Activated B cell treated with CpG ODN at 0.5 μM for 24 hours (primary cell): ENCODE data around the gene CTNNB1. TPM values are rescaled to one million over a fixed set of nuclear protein-coding genes. Genes with fewer than 3 reads are reported as not detected.

ENCODE experiments used
- ATAC-seq: fragments of 200-7000 bp; cut with Tn5 transposase; one replicate; pipeline ENCODE4 v1.10.0; 2021; ENCODE audit warnings: low read depth, mild to moderate bottlenecking, moderate library complexity
- CTCF ChIA-PET: fragments of 350-600 bp; sonication (Branson Sonifier 250); formaldehyde crosslinking; loops from one replicate; lab custom pipeline; 2021; ENCODE audit warnings: antibody characterized with exemption; lab: Charles Lee
- POLR2A ChIA-PET: fragments of 350-600 bp; sonication (Branson Sonifier 250); formaldehyde crosslinking; loops from one replicate; lab custom pipeline; 2021; ENCODE audit warnings: antibody characterized with exemption; lab: Charles Lee
- DNase-seq: peaks from one replicate; pipeline ENCODE4 v3.0.0; 2022
- H3K27ac Mint-ChIP-seq: one replicate; pipeline ENCODE4 v1.8.0; 2020; ENCODE audit warnings: mixed read lengths
- H3K27me3 Mint-ChIP-seq: one replicate; pipeline ENCODE4 v1.8.0; 2021; ENCODE audit warnings: mixed read lengths
- H3K36me3 Mint-ChIP-seq: one replicate; pipeline ENCODE4 v1.8.0; 2021; ENCODE audit warnings: low read depth, mixed read lengths
- H3K4me1 Mint-ChIP-seq: one replicate; pipeline ENCODE4 v1.8.0; 2021; ENCODE audit warnings: mixed read lengths
- H3K4me3 Mint-ChIP-seq: one replicate; pipeline ENCODE4 v1.8.0; 2020; ENCODE audit warnings: mild to moderate bottlenecking, mixed read lengths
- H3K9me3 Mint-ChIP-seq: one replicate; pipeline ENCODE4 v1.8.0; 2020; ENCODE audit warnings: mixed read lengths
- intact Hi-C: fragments of 100-400 bp; cut with micrococcal nuclease; formaldehyde crosslinking; loops from one replicate; pipeline ENCODE4 v1.15.1; 2024
- total RNA-seq: library from RNA; stranded (reverse); gene quantifications from 2 replicates; pipeline ENCODE4 v1.2.3, GENCODE V29; 2022
- TF ChIP-seq, protein P1 (sequence below): fragments of 200-600 bp; IDR thresholded peaks from one replicate; pipeline ENCODE4 v1.8.0; 2022; ENCODE audit warnings: antibody characterized with exemption, mild to moderate bottlenecking

Gene CTNNB1
- total RNA-seq, 1 donor from 2014 or later: 164 TPM

DNA sequence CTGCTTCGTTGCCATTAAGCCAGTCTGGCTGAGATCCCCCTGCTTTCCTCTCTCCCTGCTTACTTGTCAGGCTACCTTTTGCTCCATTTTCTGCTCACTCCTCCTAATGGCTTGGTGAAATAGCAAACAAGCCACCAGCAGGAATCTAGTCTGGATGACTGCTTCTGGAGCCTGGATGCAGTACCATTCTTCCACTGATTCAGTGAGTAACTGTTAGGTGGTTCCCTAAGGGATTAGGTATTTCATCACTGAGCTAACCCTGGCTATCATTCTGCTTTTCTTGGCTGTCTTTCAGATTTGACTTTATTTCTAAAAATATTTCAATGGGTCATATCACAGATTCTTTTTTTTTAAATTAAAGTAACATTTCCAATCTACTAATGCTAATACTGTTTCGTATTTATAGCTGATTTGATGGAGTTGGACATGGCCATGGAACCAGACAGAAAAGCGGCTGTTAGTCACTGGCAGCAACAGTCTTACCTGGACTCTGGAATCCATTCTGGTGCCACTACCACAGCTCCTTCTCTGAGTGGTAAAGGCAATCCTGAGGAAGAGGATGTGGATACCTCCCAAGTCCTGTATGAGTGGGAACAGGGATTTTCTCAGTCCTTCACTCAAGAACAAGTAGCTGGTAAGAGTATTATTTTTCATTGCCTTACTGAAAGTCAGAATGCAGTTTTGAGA, 25.0 kb downstream of the CTNNB1 start:
- TF ChIP-seq, protein P1, sequence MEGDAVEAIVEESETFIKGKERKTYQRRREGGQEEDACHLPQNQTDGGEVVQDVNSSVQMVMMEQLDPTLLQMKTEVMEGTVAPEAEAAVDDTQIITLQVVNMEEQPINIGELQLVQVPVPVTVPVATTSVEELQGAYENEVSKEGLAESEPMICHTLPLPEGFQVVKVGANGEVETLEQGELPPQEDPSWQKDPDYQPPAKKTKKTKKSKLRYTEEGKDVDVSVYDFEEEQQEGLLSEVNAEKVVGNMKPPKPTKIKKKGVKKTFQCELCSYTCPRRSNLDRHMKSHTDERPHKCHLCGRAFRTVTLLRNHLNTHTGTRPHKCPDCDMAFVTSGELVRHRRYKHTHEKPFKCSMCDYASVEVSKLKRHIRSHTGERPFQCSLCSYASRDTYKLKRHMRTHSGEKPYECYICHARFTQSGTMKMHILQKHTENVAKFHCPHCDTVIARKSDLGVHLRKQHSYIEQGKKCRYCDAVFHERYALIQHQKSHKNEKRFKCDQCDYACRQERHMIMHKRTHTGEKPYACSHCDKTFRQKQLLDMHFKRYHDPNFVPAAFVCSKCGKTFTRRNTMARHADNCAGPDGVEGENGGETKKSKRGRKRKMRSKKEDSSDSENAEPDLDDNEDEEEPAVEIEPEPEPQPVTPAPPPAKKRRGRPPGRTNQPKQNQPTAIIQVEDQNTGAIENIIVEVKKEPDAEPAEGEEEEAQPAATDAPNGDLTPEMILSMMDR: no peak
- Mint-ChIP-seq H3K9me3 (no peaks in the 10 kb centered on the region), H3K27ac (no peak overlapping the region), H3K36me3 (peaks cover 59% of the 10 kb centered on the region), H3K4me3 (no peak overlapping the region), H3K4me1 (peaks cover 52% of the 10 kb centered on the region), H3K27me3 (no peaks in the 10 kb centered on the region)
- POLR2A ChIA-PET: interaction anchor here (1.5 kb wide), 1 partner anchor 25 kb away, joined by 12 read pairs; the partner anchor contains the start of gene CTNNB1
- intact Hi-C loops: no loop called here
- ATAC-seq (no peak), DNase-seq (no peak)
- CTCF ChIA-PET: no interaction called here

DNA sequence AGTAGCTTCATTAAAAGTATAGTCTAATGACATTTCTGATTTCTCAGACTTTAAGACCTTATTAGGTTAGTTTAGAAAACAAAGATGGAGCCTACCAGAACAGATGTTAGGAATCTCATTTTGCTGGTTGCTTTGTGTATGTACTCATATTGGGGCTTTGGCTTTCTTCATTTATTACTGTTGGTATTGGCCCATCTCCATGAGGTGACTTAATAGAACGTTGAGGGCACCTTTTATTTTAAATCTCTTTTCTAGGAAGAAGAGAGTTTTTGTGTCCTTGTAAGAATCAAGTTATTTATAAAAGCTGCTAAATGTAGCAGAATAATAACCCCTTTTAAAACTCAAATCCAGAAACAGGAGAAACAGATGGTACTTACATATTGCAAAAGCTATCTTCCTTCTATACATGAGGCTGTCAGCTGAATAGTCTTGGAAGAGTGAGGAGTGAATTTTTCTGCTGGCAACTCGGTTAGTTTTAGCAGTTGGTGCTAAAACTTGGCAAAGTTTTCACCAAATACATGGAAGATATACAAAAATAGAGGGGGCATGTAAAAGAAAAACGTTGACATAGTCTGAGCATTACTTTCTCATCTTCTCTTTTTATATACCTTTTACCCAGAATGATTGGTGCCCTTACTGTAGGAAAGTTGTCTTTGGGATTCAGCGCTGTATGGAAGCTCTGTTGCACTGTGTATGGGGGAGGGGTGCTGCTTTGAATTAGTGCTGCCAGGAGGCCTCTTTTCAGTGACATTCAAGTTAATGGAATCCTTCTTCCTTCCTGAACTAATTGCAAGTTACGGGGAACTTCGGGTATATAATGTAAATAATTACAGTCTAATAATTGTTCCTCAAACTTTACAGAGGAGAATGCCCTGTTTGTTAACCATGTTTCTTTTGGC, 35.8 kb downstream of the CTNNB1 start:
- Mint-ChIP-seq H3K4me3 (no peak overlapping the region), H3K27me3 (no peaks in the 10 kb centered on the region), H3K9me3 (no peaks in the 10 kb centered on the region), H3K4me1 (peaks cover 3% of the 10 kb centered on the region), H3K27ac (no peak overlapping the region), H3K36me3 (peaks cover 98% of the 10 kb centered on the region)
- CTCF ChIA-PET: interaction anchor here (0.9 to 1.2 kb wide), 2 partner anchors 654 to 864 kb away, joined by 3 read pairs; no protein-coding TSS in a partner anchor
- ATAC-seq (no peak), DNase-seq (no peak)
- TF ChIP-seq, protein P1: no peak
- intact Hi-C loops: no loop called here
- POLR2A ChIA-PET: no interaction called here

DNA sequence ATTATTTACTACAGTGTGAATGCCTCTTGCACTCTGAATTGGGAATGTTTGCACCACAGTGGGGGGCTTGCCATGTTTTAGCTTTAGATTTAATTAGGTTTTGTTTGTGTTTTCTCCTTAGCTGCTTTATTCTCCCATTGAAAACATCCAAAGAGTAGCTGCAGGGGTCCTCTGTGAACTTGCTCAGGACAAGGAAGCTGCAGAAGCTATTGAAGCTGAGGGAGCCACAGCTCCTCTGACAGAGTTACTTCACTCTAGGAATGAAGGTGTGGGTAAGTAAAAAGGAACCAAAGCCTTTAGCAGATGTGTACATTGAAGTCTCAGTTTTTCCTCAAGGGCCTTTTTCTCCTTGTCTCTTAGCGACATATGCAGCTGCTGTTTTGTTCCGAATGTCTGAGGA, 36.9 kb downstream of the CTNNB1 start:
- intact Hi-C loops: no loop called here
- POLR2A ChIA-PET: interaction anchor here (0.9 to 1.4 kb wide), 2 partner anchors 24 to 37 kb away, joined by 4 to 5 read pairs; partner anchors contain the start of gene CTNNB1
- no peaks in the 10 kb centered on the region for H3K4me1 Mint-ChIP-seq
- no peaks in the 10 kb centered on the region for H3K27me3 Mint-ChIP-seq
- no peak overlapping the region for H3K27ac Mint-ChIP-seq
- no peaks in the 10 kb centered on the region for H3K9me3 Mint-ChIP-seq
- no peak for DNase-seq
- ATAC-seq: no peak
- TF ChIP-seq, protein P1: no peak
- CTCF ChIA-PET: interaction anchor here (0.9 to 1.2 kb wide), 2 partner anchors 655 to 863 kb away, joined by 3 read pairs; no protein-coding TSS in a partner anchor
- H3K4me3 Mint-ChIP-seq: no peak overlapping the region
- peaks cover 97% of the 10 kb centered on the region for H3K36me3 Mint-ChIP-seq

- ChIA-PET CTCF (no interaction called here), POLR2A (interaction anchor here (0.6 kb wide), 1 partner anchor 788 kb away, joined by 7 read pairs; no protein-coding TSS in a partner anchor)
- TF ChIP-seq, protein P1: no peak
- Mint-ChIP-seq H3K9me3 (no peaks in the 10 kb centered on the region), H3K4me1 (no peaks in the 10 kb centered on the region), H3K4me3 (no peak overlapping the region), H3K27me3 (no peaks in the 10 kb centered on the region), H3K36me3 (peaks cover 93% of the 10 kb centered on the region), H3K27ac (no peak overlapping the region)
- no peak for DNase-seq
- no peak for ATAC-seq
- intact Hi-C loops: no loop called here
Observed at GRCh38 chr3:41237907-41238306, 38.6 kb downstream of the CTNNB1 start.

- ATAC-seq (no peak), DNase-seq (no peak)
- Mint-ChIP-seq H3K9me3 (no peaks in the 10 kb centered on the region), H3K4me3 (no peak overlapping the region), H3K4me1 (no peaks in the 10 kb centered on the region), H3K36me3 (peaks cover 76% of the 10 kb centered on the region), H3K27me3 (no peaks in the 10 kb centered on the region), H3K27ac (peak overlapping the region; percentile 31)
- TF ChIP-seq, protein P1: no peak
- CTCF ChIA-PET: no interaction called here
- POLR2A ChIA-PET: interaction anchor here (1.0 kb wide), 1 partner anchor 9 kb away, joined by 3 read pairs; no protein-coding TSS in a partner anchor
- intact Hi-C loops: no loop called here
Observed at GRCh38 chr3:41239587-41239986, 40.3 kb downstream of the CTNNB1 start.
